BJ (cell line): ENCODE results near the gene MKNK2. TPM values are rescaled to one million over a fixed set of nuclear protein-coding genes. Genes with fewer than 3 reads are reported as not detected.

ENCODE experiments used
- CTCF ChIA-PET: fragments of 350-600 bp; formaldehyde crosslinking; extraction: SDS; loops from one replicate; lab custom pipeline; 2021; ENCODE audit warnings: antibody characterized with exemption, inconsistent platforms; lab: Yijun Ruan, JAX
- POLR2A ChIA-PET: fragments of 300-600 bp; sonication (Branson Sonifier 250); formaldehyde crosslinking; extraction: SDS; loops from one replicate; lab custom pipeline; 2021; ENCODE audit warnings: antibody characterized with exemption; lab: Charles Lee
- DNase-seq: peaks from one replicate; pipeline ENCODE4 v3.0.0-alpha.2; 2011; ENCODE audit warnings: low read depth
- H3K27me3 ChIP-seq: 2 replicates; pipeline ENCODE4 v1.6.0; 2011; ENCODE audit warnings: low read length; ENCODE audit not compliant: control insufficient read depth, insufficient read depth
- H3K36me3 ChIP-seq: 2 replicates; pipeline ENCODE4 v1.5.1; 2011; ENCODE audit warnings: low read length; ENCODE audit not compliant: control insufficient read depth, insufficient read depth
- H3K4me3 ChIP-seq: 2 replicates; pipeline ENCODE4 v1.5.1; 2011; ENCODE audit warnings: low read depth, mild to moderate bottlenecking, control low read depth, low read length
- polyA plus RNA-seq: library from polyadenylated mRNA; depleted of rRNA; stranded (reverse); fragments of >200 nt; gene quantifications from 2 replicates; pipeline ENCODE4 v1.2.3, GENCODE V29; 2011
- TF ChIP-seq, protein P1 (sequence below): IDR thresholded peaks from 2 replicates; pipeline ENCODE4 v1.5.1; 2011; ENCODE audit warnings: low read depth, mild to moderate bottlenecking, control low read depth, inconsistent platforms, low read length, moderate library complexity; ENCODE audit not compliant: insufficient read depth

MKNK2 gene
- polyA plus RNA-seq, 1 experiment, result 108 TPM

GRCh38 chr19:2027361-2027760 lies 23.7 kb downstream of the MKNK2 start:
- CTCF ChIA-PET, result interaction anchor here (1.1 to 4.1 kb wide), 3 partner anchors 42 to 98 kb away, joined by 3 to 17 read pairs (median 3); no protein-coding TSS in a partner anchor
- no peaks in the 10 kb centered on the region for H3K27me3 ChIP-seq
- peak; percentile 36 for DNase-seq
- H3K4me3 ChIP-seq, result no peak overlapping the region
- TF ChIP-seq, protein P1, sequence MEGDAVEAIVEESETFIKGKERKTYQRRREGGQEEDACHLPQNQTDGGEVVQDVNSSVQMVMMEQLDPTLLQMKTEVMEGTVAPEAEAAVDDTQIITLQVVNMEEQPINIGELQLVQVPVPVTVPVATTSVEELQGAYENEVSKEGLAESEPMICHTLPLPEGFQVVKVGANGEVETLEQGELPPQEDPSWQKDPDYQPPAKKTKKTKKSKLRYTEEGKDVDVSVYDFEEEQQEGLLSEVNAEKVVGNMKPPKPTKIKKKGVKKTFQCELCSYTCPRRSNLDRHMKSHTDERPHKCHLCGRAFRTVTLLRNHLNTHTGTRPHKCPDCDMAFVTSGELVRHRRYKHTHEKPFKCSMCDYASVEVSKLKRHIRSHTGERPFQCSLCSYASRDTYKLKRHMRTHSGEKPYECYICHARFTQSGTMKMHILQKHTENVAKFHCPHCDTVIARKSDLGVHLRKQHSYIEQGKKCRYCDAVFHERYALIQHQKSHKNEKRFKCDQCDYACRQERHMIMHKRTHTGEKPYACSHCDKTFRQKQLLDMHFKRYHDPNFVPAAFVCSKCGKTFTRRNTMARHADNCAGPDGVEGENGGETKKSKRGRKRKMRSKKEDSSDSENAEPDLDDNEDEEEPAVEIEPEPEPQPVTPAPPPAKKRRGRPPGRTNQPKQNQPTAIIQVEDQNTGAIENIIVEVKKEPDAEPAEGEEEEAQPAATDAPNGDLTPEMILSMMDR, result 0 out of 2 replicates have a peak, but pooled peaks have one; percentile 4
- POLR2A ChIA-PET, result interaction anchor here (0.6 kb wide), 1 partner anchor 118 kb away, joined by 3 read pairs; no protein-coding TSS in a partner anchor
- H3K36me3 ChIP-seq, result no peaks in the 10 kb centered on the region

DNA sequence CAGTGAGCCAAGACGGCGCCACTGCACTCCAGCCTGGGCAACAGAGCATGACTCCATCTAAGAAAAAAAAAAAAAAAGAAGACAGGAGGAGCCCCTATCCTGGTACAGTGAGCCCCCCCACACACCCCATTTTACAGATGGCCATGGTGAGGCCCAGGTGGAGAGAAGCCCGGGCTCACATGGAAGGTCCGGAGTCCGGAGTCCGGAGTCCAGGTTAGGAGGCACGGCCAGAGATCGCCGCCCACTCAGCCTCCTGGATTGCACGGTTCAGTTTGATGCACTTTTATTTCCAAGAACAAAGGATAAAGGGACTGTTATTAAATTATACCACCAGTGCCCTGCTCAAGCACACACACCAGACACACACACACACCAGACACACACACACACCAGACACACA lies 24.3 kb downstream of the MKNK2 start:
- H3K36me3 ChIP-seq, result no peaks in the 10 kb centered on the region
- no peak overlapping the region for H3K4me3 ChIP-seq
- POLR2A ChIA-PET, result no interaction called here
- TF ChIP-seq, protein P1, result no peak
- CTCF ChIA-PET, result no interaction called here
- no peaks in the 10 kb centered on the region for H3K27me3 ChIP-seq
- DNase-seq, result no peak

- Histone ChIP-seq H3K4me3 (no peak overlapping the region), H3K27me3 (no peaks in the 10 kb centered on the region), H3K36me3 (no peaks in the 10 kb centered on the region)
- ChIA-PET CTCF (interaction anchor here (1.5 kb wide), 1 partner anchor 47 kb away, joined by 4 read pairs; no protein-coding TSS in a partner anchor), POLR2A (no interaction called here)
- TF ChIP-seq, protein P1, result no peak
- DNase-seq, result no peak
Measured at GRCh38 chr19:2022289-2022688, 28.8 kb downstream of the MKNK2 start.

DNA sequence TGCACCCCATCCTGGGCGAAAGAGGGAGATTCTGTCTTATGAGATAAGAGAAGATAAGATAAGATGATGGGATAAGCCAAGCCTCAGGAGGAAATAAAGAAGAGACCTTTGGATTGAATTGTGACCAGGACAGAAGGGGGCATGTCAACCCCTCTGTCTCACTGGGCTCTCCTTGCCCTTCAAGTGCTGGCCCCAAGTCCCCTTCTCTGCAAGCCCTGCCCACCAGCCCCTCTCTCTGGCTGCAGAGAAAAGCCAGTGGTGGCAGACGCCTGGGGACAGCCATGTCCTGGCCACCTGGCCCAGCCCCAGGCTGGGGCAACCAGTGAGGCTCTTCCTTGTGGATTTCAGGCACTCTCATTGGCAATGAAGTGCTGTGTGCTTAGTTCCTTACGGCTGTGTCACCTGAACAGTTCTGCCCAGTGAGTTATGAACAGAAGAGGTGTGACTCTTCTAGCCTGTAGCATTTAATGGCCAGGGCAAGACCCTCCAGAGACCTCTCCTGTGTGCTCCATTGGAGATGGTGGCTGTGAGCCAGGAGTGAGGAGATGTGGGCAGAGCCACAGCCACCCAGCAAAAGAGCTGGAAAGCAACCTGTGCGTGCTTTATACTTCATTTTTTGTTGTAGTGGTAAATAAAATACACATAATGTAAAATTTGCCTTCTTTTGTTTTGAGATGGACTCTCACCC lies 29.4 kb downstream of the MKNK2 start:
- H3K27me3 ChIP-seq, result no peaks in the 10 kb centered on the region
- no peak overlapping the region for H3K4me3 ChIP-seq
- TF ChIP-seq, protein P1, result no peak
- DNase-seq, result no peak
- no peaks in the 10 kb centered on the region for H3K36me3 ChIP-seq
- ChIA-PET CTCF (interaction anchor here (0.6 to 2.6 kb wide), 4 partner anchors 41 to 66 kb away, joined by 3 to 16 read pairs (median 4); no protein-coding TSS in a partner anchor), POLR2A (no interaction called here)

DNA sequence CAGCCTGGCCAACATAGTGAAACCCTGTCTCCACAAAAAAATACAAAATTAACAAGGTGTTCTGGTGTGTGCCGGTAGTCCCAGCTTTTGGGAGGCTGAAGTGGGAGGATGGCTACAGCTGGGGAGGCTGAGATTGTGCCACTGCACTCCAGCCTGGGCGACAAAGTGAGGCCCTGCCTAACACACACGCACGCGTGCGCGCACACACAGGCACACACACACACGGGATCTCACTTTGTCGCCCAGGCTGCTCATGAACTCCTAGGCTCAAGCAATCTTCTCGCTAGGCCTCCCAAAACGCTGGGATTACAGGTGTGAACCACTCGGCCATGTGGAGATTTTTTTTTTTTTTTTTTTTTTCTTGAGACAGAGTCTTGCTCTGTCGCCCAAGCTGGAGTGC lies 32.3 kb downstream of the MKNK2 start:
- CTCF ChIA-PET, result interaction anchor here (1.4 to 2.8 kb wide), 6 partner anchors 40 to 88 kb away, joined by 5 to 31 read pairs (median 8); no protein-coding TSS in a partner anchor
- TF ChIP-seq, protein P1, result no peak
- POLR2A ChIA-PET, result no interaction called here
- Histone ChIP-seq H3K4me3 (no peak overlapping the region), H3K27me3 (no peaks in the 10 kb centered on the region), H3K36me3 (no peaks in the 10 kb centered on the region)
- no peak for DNase-seq
